ENCODE measurements around the gene EPM2AIP1. TPM values are rescaled to one million over a fixed set of nuclear protein-coding genes. Genes with fewer than 3 reads are reported as not detected.

EPM2AIP1 gene
- total RNA-seq, 1 experiment from 2014 or later = 11.4 TPM

DNA sequence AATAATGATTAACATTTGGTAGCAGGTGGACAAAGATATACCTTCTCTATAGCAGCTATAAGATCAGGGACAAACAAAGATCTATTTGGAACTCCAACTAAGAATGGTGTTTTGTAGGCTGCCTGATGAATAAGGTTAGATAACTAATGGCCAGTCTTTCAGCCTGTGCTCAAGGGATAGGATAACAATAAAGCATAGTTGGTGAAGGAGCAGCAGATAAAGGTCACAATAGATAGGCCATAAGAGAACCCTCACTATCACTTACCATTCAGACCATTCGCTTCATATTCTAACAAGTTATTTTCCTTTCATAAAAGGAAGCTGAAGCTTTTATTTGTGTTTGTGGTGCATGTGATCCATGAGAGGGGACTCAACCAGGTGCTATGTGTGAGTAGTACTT is 19.8 kb downstream of the EPM2AIP1 start:
- Histone ChIP-seq H3K56ac (ENCODE audit: insufficient read length, low read depth, low read length) (no peak overlapping the region), H2BK12ac (ENCODE audit: insufficient read length, low read depth, low read length) (no peak overlapping the region), H3K18ac (ENCODE audit: insufficient read length, low read depth, low read length) (no peak overlapping the region), H3K4ac (ENCODE audit: low read depth, low read length) (no peak overlapping the region), H2AFZ (ENCODE audit: low read length) (no peak overlapping the region), H3T11ph (ENCODE audit: low read length) (no peak overlapping the region), H3K14ac (ENCODE audit: insufficient read depth, low read length) (no peak overlapping the region), H3K4me2 (ENCODE audit: insufficient read depth, insufficient read length, low read length) (no peak overlapping the region), H2AK5ac (ENCODE audit: insufficient read length, low read length) (no peak overlapping the region), H3K27me3 (ENCODE audit: insufficient read depth, low read length) (no peaks in the 10 kb centered on the region), H3K23ac (ENCODE audit: insufficient read length, low read depth, low read length) (no peak overlapping the region), H2BK120ac (ENCODE audit: low read depth, low read length, poor library complexity, severe bottlenecking) (no peak overlapping the region), H4K91ac (ENCODE audit: insufficient read length, low read depth, low read length) (no peak overlapping the region), H4K5ac (ENCODE audit: insufficient read length, low read depth, low read length) (no peak overlapping the region), H4K8ac (replicated peaks; ENCODE audit: insufficient read length, low read depth, low read length) (no peak overlapping the region), H3K9me3 (ENCODE audit: control insufficient read depth, low read depth, low read length) (no peaks in the 10 kb centered on the region), H3K23me2 (ENCODE audit: insufficient read length, low read depth, low read length, poor library complexity, severe bottlenecking) (no peaks in the 10 kb centered on the region), H3K9ac (ENCODE audit: extremely low read depth, insufficient read length, low read length) (no peak overlapping the region), H2BK5ac (ENCODE audit: insufficient read length, low read length) (no peak overlapping the region), H2BK20ac (ENCODE audit: low read depth, low read length, poor library complexity, severe bottlenecking) (no peak overlapping the region), H4K20me1 (ENCODE audit: control insufficient read depth, insufficient read depth, insufficient read length) (peaks cover 3% of the 10 kb centered on the region), H3K79me1 (ENCODE audit: insufficient read depth, low read depth, low read length, poor library complexity, severe bottlenecking) (no peaks in the 10 kb centered on the region), H2BK15ac (ENCODE audit: low read depth, low read length) (no peak overlapping the region), H3K4me1 (ENCODE audit: insufficient read depth, low read length) (no peaks in the 10 kb centered on the region), H3K27ac (ENCODE audit: insufficient read length, low read depth, low read length) (no peak overlapping the region), H3K79me2 (ENCODE audit: insufficient read depth, low read length) (no peaks in the 10 kb centered on the region)
- Mint-ChIP-seq H3K27ac (no peak overlapping the region), H3K27me3 (ENCODE audit: low read depth) (no peaks in the 10 kb centered on the region), H3K4me1 (peaks cover 8 to 18% of the 10 kb centered on the region in 2 experiments), H3K36me3 (ENCODE audit: insufficient read depth in 1 of 3, low read depth in 3 of 3) (peaks cover 0 to 13% (median 0%) of the 10 kb centered on the region in 3 experiments; a peak in 3 of 7 replicates), H3K4me3 (no peak overlapping the region), H3K9me3 (peaks cover 3 to 10% of the 10 kb centered on the region in 2 experiments; a peak in 3 of 5 replicates)
- WGBS (ENCODE audit: extremely low coverage, insufficient read length, low lambda C conversion rate) = no CpG with 5 or more reads among the region's 1 CpG
- no peak for DNase-seq
- TF ChIP-seq, protein P1, sequence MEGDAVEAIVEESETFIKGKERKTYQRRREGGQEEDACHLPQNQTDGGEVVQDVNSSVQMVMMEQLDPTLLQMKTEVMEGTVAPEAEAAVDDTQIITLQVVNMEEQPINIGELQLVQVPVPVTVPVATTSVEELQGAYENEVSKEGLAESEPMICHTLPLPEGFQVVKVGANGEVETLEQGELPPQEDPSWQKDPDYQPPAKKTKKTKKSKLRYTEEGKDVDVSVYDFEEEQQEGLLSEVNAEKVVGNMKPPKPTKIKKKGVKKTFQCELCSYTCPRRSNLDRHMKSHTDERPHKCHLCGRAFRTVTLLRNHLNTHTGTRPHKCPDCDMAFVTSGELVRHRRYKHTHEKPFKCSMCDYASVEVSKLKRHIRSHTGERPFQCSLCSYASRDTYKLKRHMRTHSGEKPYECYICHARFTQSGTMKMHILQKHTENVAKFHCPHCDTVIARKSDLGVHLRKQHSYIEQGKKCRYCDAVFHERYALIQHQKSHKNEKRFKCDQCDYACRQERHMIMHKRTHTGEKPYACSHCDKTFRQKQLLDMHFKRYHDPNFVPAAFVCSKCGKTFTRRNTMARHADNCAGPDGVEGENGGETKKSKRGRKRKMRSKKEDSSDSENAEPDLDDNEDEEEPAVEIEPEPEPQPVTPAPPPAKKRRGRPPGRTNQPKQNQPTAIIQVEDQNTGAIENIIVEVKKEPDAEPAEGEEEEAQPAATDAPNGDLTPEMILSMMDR (conservative IDR thresholded peaks at IDR 0.05) = no peak
